MG63 (cell line): ENCODE results near the gene USP19. TPM values are rescaled to one million over a fixed set of nuclear protein-coding genes. Genes with fewer than 3 reads are reported as not detected.

ENCODE experiments used
- DNase-seq: peaks from one replicate; pipeline ENCODE4 v3.0.0-alpha.2; 2020
- H3K27me3 ChIP-seq: fragments of 250-450 bp; sonication (Bioruptor Pico); 2 replicates; pipeline ENCODE4 v1.5.1; 2020; ENCODE audit warnings: mild to moderate bottlenecking, moderate library complexity
- H3K36me3 ChIP-seq: fragments of 250-450 bp; sonication (Bioruptor Pico); 2 replicates; pipeline ENCODE4 v1.5.1; 2020; ENCODE audit warnings: mild to moderate bottlenecking, moderate library complexity
- H3K4me3 ChIP-seq: fragments of 250-450 bp; sonication (Bioruptor Pico); 2 replicates; pipeline ENCODE4 v1.5.1; 2020; ENCODE audit warnings: mild to moderate bottlenecking, moderate library complexity
- H3K9me3 ChIP-seq: fragments of 250-450 bp; sonication (Bioruptor Pico); 2 replicates; pipeline ENCODE4 v1.5.1; 2020; ENCODE audit warnings: mild to moderate bottlenecking, moderate library complexity
- total RNA-seq: library from RNA; depleted of rRNA; stranded (reverse); fragments of >200 nt; shearing (Covaris generic); gene quantifications from 2 replicates; pipeline ENCODE4 v1.2.3, GENCODE V29; 2014; ENCODE audit warnings: low replicate concordance

The USP19 gene
- total RNA-seq, 1 experiment from 2014 or later = 31.5 TPM

GRCh38 chr3:49119439-49119838 lies 1.2 kb downstream of the USP19 start:
- Histone ChIP-seq H3K9me3 (no peaks in the 10 kb centered on the region), H3K27me3 (no peaks in the 10 kb centered on the region), H3K4me3 (peak overlapping the region; percentile 70), H3K36me3 (peaks cover 6% of the 10 kb centered on the region)
- DNase-seq = peak; percentile 25

- Histone ChIP-seq H3K27me3 (no peaks in the 10 kb centered on the region), H3K36me3 (peaks cover 6% of the 10 kb centered on the region), H3K9me3 (no peaks in the 10 kb centered on the region), H3K4me3 (peak overlapping the region; percentile 70)
- no peak for DNase-seq
Observed at GRCh38 chr3:49119036-49119435, 1.6 kb downstream of the USP19 start.

GRCh38 chr3:49112262-49112661 lies 8.4 kb downstream of the USP19 start:
- Histone ChIP-seq H3K9me3 (no peaks in the 10 kb centered on the region), H3K27me3 (no peaks in the 10 kb centered on the region), H3K36me3 (no peaks in the 10 kb centered on the region; the same call in 1 of the 2 replicates), H3K4me3 (no peak overlapping the region)
- DNase-seq = no peak

GRCh38 chr3:49111347-49111746 lies 9.3 kb downstream of the USP19 start:
- Histone ChIP-seq H3K36me3 (no peaks in the 10 kb centered on the region; the same call in 1 of the 2 replicates), H3K27me3 (no peaks in the 10 kb centered on the region), H3K9me3 (no peaks in the 10 kb centered on the region), H3K4me3 (no peak overlapping the region)
- no peak for DNase-seq

- DNase-seq = no peak
- H3K9me3 ChIP-seq = no peaks in the 10 kb centered on the region
- no peaks in the 10 kb centered on the region for H3K27me3 ChIP-seq
- no peak overlapping the region for H3K4me3 ChIP-seq
- no peaks in the 10 kb centered on the region for H3K36me3 ChIP-seq
Observed at GRCh38 chr3:49110780-49111179, 9.8 kb downstream of the USP19 start.

GRCh38 chr3:49108346-49108745 lies 12.3 kb downstream of the USP19 start:
- no peaks in the 10 kb centered on the region for H3K27me3 ChIP-seq
- no peak for DNase-seq
- no peak overlapping the region for H3K4me3 ChIP-seq
- no peaks in the 10 kb centered on the region for H3K9me3 ChIP-seq
- H3K36me3 ChIP-seq = no peaks in the 10 kb centered on the region; the same call in 1 of the 2 replicates

- Histone ChIP-seq H3K9me3 (no peaks in the 10 kb centered on the region), H3K27me3 (no peaks in the 10 kb centered on the region), H3K4me3 (peak within 1 kb of the TSS; percentile 86), H3K36me3 (peaks cover 20% of the 10 kb centered on the region)
- DNase-seq = peak; percentile 85
Observed at GRCh38 chr3:49104427-49105291, 16.0 kb downstream of the USP19 start, which contains the start of gene QARS1. TSS of gene QARS1 (minus strand) at chr3:49104757. CDS start at chr3:49104733, 24 bp downstream.

GRCh38 chr3:49104052-49104426 lies 16.6 kb downstream of the USP19 start:
- no peaks in the 10 kb centered on the region for H3K9me3 ChIP-seq
- peaks cover 20% of the 10 kb centered on the region for H3K36me3 ChIP-seq
- no peaks in the 10 kb centered on the region for H3K27me3 ChIP-seq
- DNase-seq = no peak
- H3K4me3 ChIP-seq = peak overlapping the region; percentile 86

GRCh38 chr3:49100046-49100615 lies 20.5 kb downstream of the USP19 start:
- no peak for DNase-seq
- H3K27me3 ChIP-seq = no peaks in the 10 kb centered on the region
- H3K9me3 ChIP-seq = no peaks in the 10 kb centered on the region
- peaks cover 20% of the 10 kb centered on the region for H3K36me3 ChIP-seq
- no peak overlapping the region for H3K4me3 ChIP-seq

GRCh38 chr3:49098910-49099630 lies 21.6 kb downstream of the USP19 start:
- Histone ChIP-seq H3K27me3 (no peaks in the 10 kb centered on the region), H3K4me3 (no peak overlapping the region), H3K36me3 (peaks cover 20% of the 10 kb centered on the region), H3K9me3 (no peaks in the 10 kb centered on the region)
- no peak for DNase-seq

GRCh38 chr3:49098429-49098828 lies 22.2 kb downstream of the USP19 start:
- Histone ChIP-seq H3K9me3 (no peaks in the 10 kb centered on the region), H3K27me3 (no peaks in the 10 kb centered on the region), H3K36me3 (peaks cover 20% of the 10 kb centered on the region), H3K4me3 (no peak overlapping the region)
- DNase-seq = no peak

GRCh38 chr3:49093853-49094767 lies 26.5 kb downstream of the USP19 start, which contains the start of gene QRICH1:
TSS of gene QRICH1 (minus strand) at chr3:49094071. CDS start at chr3:49077017, 17,054 bp downstream.
- Histone ChIP-seq H3K36me3 (peaks cover 7% of the 10 kb centered on the region), H3K27me3 (no peaks in the 10 kb centered on the region), H3K4me3 (peak within 1 kb of the TSS; percentile 81), H3K9me3 (no peaks in the 10 kb centered on the region)
- DNase-seq = peak; percentile 95

- H3K4me3 ChIP-seq = peak overlapping the region; percentile 81
- H3K9me3 ChIP-seq = no peaks in the 10 kb centered on the region
- peak; percentile 73 for DNase-seq
- H3K36me3 ChIP-seq = peaks cover 7% of the 10 kb centered on the region
- no peaks in the 10 kb centered on the region for H3K27me3 ChIP-seq
Observed at GRCh38 chr3:49092938-49093852, 27.4 kb downstream of the USP19 start.

- H3K27me3 ChIP-seq = no peaks in the 10 kb centered on the region
- no peak for DNase-seq
- H3K4me3 ChIP-seq = no peak overlapping the region
- H3K9me3 ChIP-seq = no peaks in the 10 kb centered on the region
- peaks cover 9% of the 10 kb centered on the region for H3K36me3 ChIP-seq
Observed at GRCh38 chr3:49081429-49081828, 39.2 kb downstream of the USP19 start.

- H3K27me3 ChIP-seq = no peaks in the 10 kb centered on the region
- no peak for DNase-seq
- H3K9me3 ChIP-seq = no peaks in the 10 kb centered on the region
- no peak overlapping the region for H3K4me3 ChIP-seq
- peaks cover 20% of the 10 kb centered on the region for H3K36me3 ChIP-seq
Observed at GRCh38 chr3:49079270-49079669, 41.4 kb downstream of the USP19 start.
